Hematopoietic multipotent progenitor cell treated with erythropoietin and hydrocortisone succinate and interleukin-3 and kit ligand, for 4 days (in vitro differentiated cells): ENCODE results near the gene SEMA3C.

ENCODE experiments used
- DNase-seq: peaks from one replicate; pipeline ENCODE4 v3.0.0-alpha.2; 2015

The SEMA3C gene

GRCh38 chr7:80821771-80822319, 97.0 kb downstream of the SEMA3C start:
- DNase-seq, result no peak

GRCh38 chr7:80819503-80819902, 99.3 kb downstream of the SEMA3C start:
- peak; percentile 27 for DNase-seq

GRCh38 chr7:80818181-80818580, 100.7 kb downstream of the SEMA3C start:
- no peak for DNase-seq

GRCh38 chr7:80816806-80817205, 102.0 kb downstream of the SEMA3C start:
- DNase-seq, result peak; percentile 34

GRCh38 chr7:80815733-80816132, 103.1 kb downstream of the SEMA3C start:
- DNase-seq, result peak; percentile 28

GRCh38 chr7:80809545-80809944, 109.3 kb downstream of the SEMA3C start:
- DNase-seq, result no peak

- DNase-seq, result no peak
Measured at GRCh38 chr7:80807166-80807900, 111.5 kb downstream of the SEMA3C start.

- DNase-seq, result no peak
Measured at GRCh38 chr7:80806663-80807062, 112.2 kb downstream of the SEMA3C start.

- no peak for DNase-seq
Measured at GRCh38 chr7:80804589-80804988, 114.3 kb downstream of the SEMA3C start.

- no peak for DNase-seq
Measured at GRCh38 chr7:80802527-80802926, 116.3 kb downstream of the SEMA3C start.

- DNase-seq, result no peak
Measured at GRCh38 chr7:80794631-80795573, 123.9 kb downstream of the SEMA3C start.

GRCh38 chr7:80791509-80791929, 127.3 kb downstream of the SEMA3C start:
- DNase-seq, result peak; percentile 3

- DNase-seq, result no peak
Measured at GRCh38 chr7:80790877-80791276, 128.0 kb downstream of the SEMA3C start.

GRCh38 chr7:80787721-80788120, 131.1 kb downstream of the SEMA3C start:
- DNase-seq, result no peak

- no peak for DNase-seq
Measured at GRCh38 chr7:80785961-80786536, 132.8 kb downstream of the SEMA3C start.

- no peak for DNase-seq
Measured at GRCh38 chr7:80785276-80785675, 133.6 kb downstream of the SEMA3C start.

GRCh38 chr7:80783678-80784327, 135.0 kb downstream of the SEMA3C start:
- DNase-seq, result no peak

- DNase-seq, result no peak
Measured at GRCh38 chr7:80783186-80783677, 135.6 kb downstream of the SEMA3C start.

- DNase-seq, result no peak
Measured at GRCh38 chr7:80781561-80781979, 137.3 kb downstream of the SEMA3C start.

GRCh38 chr7:80781146-80781545, 137.7 kb downstream of the SEMA3C start:
- no peak for DNase-seq

- DNase-seq, result no peak
Measured at GRCh38 chr7:80779456-80779855, 139.4 kb downstream of the SEMA3C start.

- no peak for DNase-seq
Measured at GRCh38 chr7:80775897-80776296, 143.0 kb downstream of the SEMA3C start.
